ENCODE data around the gene ABAT. TPM values are rescaled to one million over a fixed set of nuclear protein-coding genes. Genes with fewer than 3 reads are reported as not detected.

ABAT gene
- total RNA-seq, 1 experiment from 2014 or later, result 7.3 TPM

GRCh38 chr16:8758022-8758421 is 83.6 kb downstream of the ABAT start:
- Mint-ChIP-seq H3K27ac (no peak overlapping the region), H3K36me3 (ENCODE audit: insufficient read depth in 1 of 3, low read depth in 3 of 3) (no peaks in the 10 kb centered on the region), H3K4me3 (no peak overlapping the region), H3K27me3 (ENCODE audit: low read depth) (no peaks in the 10 kb centered on the region; the same call in 1 of the 2 replicates), H3K4me1 (peaks cover 0 to 18% of the 10 kb centered on the region in 2 experiments; a peak in 2 of 4 replicates), H3K9me3 (no peaks in the 10 kb centered on the region)
- H3K18ac ChIP-seq (ENCODE audit: insufficient read length, low read depth, low read length), result no peak overlapping the region
- no peak for DNase-seq
- H2AK5ac ChIP-seq (ENCODE audit: insufficient read length, low read length), result no peak overlapping the region
- H3K23me2 ChIP-seq (ENCODE audit: insufficient read length, low read depth, low read length, poor library complexity, severe bottlenecking), result no peaks in the 10 kb centered on the region
- no peak overlapping the region for H2BK12ac ChIP-seq (ENCODE audit: insufficient read length, low read depth, low read length)
- H2AFZ ChIP-seq (ENCODE audit: low read length), result no peak overlapping the region
- H4K8ac ChIP-seq (replicated peaks; ENCODE audit: insufficient read length, low read depth, low read length), result no peak overlapping the region
- H3K23ac ChIP-seq (ENCODE audit: insufficient read length, low read depth, low read length), result no peak overlapping the region
- no peaks in the 10 kb centered on the region for H3K79me1 ChIP-seq (ENCODE audit: insufficient read depth, low read depth, low read length, poor library complexity, severe bottlenecking)
- H3T11ph ChIP-seq (ENCODE audit: low read length), result no peak overlapping the region
- H3K27me3 ChIP-seq (ENCODE audit: insufficient read depth, low read length), result no peaks in the 10 kb centered on the region
- no peak overlapping the region for H2BK5ac ChIP-seq (ENCODE audit: insufficient read length, low read length)
- no peak overlapping the region for H3K9ac ChIP-seq (ENCODE audit: extremely low read depth, insufficient read length, low read length)
- H3K9me3 ChIP-seq (ENCODE audit: control insufficient read depth, low read depth, low read length), result no peaks in the 10 kb centered on the region
- no peak overlapping the region for H3K56ac ChIP-seq (ENCODE audit: insufficient read length, low read depth, low read length)
- H2BK120ac ChIP-seq (ENCODE audit: low read depth, low read length, poor library complexity, severe bottlenecking), result no peak overlapping the region
- no peaks in the 10 kb centered on the region for H4K20me1 ChIP-seq (ENCODE audit: control insufficient read depth, insufficient read depth, insufficient read length)
- H4K91ac ChIP-seq (ENCODE audit: insufficient read length, low read depth, low read length), result no peak overlapping the region
- no peak overlapping the region for H3K14ac ChIP-seq (ENCODE audit: insufficient read depth, low read length)
- H2BK20ac ChIP-seq (ENCODE audit: low read depth, low read length, poor library complexity, severe bottlenecking), result no peak overlapping the region
- H3K4me1 ChIP-seq (ENCODE audit: insufficient read depth, low read length), result no peaks in the 10 kb centered on the region
- no CpG with 5 or more reads among the region's 6 CpGs for WGBS (ENCODE audit: extremely low coverage, insufficient read length, low lambda C conversion rate)
- no peak overlapping the region for H3K4me2 ChIP-seq (ENCODE audit: insufficient read depth, insufficient read length, low read length)
- no peaks in the 10 kb centered on the region for H3K79me2 ChIP-seq (ENCODE audit: insufficient read depth, low read length)
- H4K5ac ChIP-seq (ENCODE audit: insufficient read length, low read depth, low read length), result no peak overlapping the region
- H3K27ac ChIP-seq (ENCODE audit: insufficient read length, low read depth, low read length), result no peak overlapping the region
- H2BK15ac ChIP-seq (ENCODE audit: low read depth, low read length), result no peak overlapping the region
- no peak for TF ChIP-seq CTCF (conservative IDR thresholded peaks at IDR 0.05)
- H3K4ac ChIP-seq (ENCODE audit: low read depth, low read length), result no peak overlapping the region
